ENCODE results near the gene FGF21.
A peak's percentile ranks its signal among the peaks of the same experiment; 100 is the strongest.
"Not testable (repeated sequence)": the region's sequence is repeated elsewhere in the genome, so short reads cannot be mapped to it uniquely, and the experiment has no call there.

Gene FGF21

DNA sequence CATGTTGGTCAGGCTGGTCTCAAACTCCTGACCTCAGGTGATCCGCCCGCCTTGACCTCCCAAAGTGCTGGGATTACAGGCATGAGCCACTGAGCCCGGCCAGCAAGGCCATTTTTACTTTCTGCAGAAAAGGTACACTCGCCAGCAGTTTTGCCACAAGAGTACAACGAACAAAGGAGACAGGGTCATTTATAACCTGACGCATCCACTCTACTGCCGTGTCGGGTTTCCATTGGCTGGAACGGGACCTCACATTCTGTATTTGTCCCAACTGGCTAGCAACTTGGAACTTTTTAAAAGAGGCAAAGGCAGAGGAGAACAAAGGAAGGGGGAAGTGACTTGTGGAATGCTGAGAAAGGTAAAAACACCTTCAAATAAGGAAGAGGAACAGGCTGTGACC, 32.0 kb downstream of the FGF21 start:
- not testable (repeated sequence) for DNase-seq

DNA sequence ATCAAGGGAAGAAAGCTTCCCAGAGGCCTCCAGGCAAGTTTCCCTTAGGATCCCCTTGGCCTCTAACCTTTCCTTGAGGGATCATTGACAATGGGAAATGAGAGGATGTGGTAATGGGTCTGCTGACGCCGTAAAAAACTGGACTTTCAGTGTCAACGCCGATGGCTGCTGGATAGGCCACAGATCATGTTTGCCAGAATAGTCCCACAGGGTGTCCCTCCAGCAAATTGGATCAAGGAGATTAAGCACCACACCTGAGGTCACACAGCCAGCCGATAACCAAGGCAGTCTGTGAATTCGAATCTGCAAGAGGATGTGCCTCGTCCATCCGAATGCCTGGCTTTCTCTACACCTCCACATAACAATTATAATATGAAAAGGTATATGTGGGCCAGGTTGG, 37.9 kb downstream of the FGF21 start:
- no peak for DNase-seq

DNA sequence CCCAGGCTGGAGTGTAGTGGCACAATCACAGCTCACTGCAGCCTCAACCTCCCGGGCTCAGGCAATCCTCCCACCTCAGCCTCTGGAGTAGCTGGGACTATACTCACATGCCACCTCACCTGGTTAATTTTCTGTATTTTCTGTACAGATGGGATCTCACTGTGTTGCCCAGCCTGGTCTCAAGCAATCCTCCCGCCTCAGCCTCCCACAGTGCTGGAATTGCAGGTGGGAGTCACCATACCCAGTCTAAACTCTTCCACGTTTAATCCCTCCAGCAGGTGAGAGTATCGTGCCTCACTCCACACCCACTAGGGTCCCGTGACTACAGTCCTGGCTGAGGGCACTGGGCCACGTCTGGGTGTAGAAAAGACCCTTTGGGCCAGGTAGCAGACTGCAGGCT, 39.0 kb downstream of the FGF21 start:
- DNase-seq, result no peak

DNA sequence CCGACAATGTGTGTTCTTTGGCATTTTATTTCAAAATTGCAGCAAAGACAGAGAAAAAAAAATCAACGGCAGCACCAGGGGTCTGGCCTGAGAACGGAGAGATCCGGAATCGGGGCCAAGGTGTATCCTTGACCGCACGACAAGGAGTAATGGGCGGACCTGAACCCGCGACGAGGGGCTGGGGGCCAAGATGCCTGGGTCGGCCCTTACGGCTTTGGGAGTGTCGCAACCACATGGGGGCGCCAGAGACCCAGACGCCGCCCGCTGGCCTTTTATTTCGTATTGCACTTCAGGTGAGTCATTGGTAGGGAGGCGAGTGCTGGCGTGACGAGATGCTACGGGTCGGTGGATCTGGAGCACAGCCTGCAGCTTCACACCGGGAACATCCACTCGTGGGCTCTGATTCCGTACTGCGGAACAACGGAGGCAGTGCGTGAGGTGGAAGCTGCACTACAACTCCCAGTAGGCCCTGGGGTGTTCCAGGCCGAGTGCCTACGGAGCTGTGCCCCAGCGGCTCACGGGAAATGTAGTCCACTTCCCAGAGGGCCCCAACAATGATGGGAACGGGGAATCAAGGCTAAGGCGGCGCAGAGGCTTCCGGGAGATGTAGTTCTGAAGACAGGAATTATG, 39.8 kb downstream of the FGF21 start:
- DNase-seq, result peak; percentile 95

DNA sequence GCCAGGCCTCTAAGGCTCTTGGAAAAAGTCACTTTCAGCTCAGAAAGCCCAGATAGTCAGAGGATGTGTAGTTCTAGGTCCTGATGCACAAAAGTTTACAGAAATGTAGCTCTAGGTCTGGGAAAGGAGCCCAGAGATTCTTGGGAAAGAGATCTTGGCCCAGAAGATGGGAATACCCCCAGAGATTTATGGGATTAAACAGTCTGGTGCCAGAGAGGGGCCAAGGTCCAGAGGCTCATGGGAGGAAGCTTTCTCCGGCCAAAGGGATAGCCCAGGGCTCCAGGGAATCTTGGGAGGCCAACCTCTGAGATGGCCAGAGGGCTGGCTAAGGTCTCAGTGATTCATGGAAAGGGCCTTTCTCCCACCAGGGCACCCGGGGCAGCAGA, 40.4 kb downstream of the FGF21 start:
- no peak for DNase-seq

DNA sequence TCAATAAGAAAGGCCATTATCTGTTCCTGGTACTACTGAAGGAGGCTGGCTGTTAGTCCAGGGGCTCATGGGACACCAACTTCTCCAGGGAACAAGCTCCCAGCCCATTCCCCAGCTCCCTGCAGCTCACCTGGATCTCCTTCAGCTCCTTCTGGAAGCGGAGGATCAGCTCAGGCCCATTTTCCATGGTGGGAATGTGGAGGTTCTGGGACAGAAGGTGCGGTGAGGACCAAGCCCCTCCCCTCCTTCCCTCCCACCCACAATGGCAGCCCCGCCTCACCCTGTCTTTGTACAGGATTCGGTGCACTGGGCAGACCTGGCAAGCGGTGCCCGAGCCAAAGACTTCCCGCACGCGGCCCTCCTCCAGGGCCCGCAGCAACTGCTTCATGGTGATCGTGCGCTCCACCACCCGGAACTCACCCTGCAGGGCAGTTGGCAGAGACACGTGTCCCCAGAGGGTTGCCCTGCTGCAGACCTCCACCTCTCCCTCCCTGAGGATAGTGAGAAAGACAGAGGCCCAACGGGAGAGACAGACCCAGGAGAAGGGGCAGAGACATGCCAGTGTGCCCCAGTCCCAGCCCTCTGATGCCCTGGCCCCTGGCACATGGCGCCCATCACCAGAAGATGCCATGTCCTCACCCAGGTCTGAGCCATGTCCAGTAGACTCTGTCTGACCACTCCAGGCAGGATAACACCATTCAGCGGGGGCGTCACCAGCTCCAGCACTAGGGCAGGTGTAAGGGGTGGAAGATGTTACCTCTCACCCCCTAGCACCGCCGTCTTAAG, 41.2 kb downstream of the FGF21 start:
- DNase-seq, result no peak

DNA sequence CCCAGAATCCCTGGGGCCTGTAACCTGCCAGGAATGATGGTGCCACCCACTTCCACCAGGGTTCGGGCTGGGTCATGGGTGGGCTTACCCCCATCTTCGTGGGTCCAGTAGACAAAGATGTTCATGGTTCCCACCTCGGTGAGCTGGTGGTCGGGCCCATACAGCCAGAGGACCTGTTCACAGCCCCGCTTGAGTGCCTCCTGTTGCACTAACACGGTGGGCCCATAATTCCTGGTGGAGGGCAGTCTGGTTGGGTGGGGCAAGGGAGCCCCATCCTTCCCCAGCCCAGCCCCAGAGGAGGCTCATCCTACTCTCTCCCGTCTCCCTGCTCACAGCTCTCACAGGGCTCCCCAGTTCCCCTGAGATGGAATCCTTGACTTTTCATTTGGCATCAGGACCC, 41.8 kb downstream of the FGF21 start:
- no peak for DNase-seq

DNA sequence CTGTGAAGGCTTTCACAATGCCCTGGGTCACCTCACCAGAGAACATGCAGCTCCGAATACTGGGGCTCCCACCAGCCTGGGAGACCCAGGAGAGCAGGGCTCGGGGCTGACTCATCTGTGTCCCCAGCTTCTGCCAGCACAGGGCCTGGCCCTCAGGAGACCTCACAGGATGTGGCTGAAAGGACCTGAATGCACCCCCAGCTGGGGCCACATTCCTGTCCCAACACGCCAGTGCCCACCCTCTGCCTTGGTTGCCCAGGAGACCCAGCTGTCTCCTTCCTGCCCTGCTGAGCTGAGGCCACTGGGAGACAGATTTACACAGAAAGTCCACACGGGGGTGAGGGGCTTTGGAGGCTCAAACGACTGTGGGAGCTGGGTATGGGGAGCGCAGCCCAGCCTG, 43.6 kb downstream of the FGF21 start:
- peak; percentile 86 for DNase-seq

DNA sequence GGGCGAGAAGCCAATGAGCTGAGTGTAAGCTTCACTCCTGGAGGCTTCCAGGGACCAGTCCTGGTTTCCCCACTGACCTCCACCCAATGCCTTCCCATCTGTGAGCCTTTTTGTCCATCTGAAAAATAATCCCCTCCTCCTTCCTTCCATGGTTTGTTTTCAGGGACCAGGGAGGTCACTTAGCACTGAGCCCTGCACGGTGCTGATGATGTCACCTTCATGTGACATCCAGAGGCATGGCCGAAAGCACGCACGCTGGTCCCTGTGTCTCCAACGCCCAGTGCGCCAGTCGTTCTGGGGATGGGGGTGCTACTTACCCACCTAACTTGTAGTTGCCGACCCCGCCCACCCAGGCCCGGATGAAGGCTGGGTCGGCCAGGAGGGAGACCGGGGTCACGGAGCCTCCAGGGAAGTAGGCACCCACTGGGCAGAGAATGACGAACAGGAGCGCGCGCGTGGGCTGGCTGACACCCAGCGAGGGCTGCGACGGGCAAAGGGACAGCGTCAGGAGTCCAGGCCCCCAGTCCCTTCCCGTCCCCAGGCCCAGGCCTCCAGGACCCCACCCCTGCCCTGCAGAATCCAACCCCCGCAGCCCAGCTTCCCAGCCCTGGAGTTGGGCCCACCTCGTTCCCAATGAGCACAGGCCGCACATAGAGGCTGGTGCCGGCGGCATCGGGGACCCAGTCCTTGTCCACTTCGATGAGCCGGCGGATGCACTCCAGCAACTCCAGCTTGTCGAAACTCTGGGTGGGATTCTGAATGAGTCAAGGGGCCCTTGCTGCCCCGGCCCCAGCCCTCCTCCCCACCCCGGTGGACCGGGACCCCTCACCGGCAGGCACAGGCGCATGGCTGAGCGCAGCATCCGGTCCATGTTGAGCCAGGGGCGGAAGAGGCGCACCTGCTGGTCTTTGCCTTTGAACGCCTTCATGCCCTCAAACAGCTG, 44.3 kb downstream of the FGF21 start:
- DNase-seq, result no peak

DNA sequence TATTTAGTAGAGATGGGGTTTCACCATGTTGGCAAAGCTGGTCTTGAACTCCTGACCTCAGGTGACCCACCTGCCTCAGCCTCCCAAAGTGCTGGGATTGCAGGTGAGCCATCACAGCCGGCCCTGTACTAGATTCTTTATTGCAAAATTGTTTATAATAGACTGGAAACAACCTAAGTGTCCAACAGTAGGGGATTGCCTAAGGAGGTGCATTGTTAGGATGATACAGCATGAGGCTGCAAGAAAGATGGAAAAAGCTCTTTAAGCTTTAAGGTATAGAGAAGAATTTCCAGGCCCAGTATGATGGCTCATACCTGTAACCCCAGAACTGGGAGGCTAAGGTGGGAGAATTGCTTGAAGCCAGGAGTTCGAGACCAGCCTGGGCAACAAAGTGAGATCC, 47.3 kb downstream of the FGF21 start:
- DNase-seq, result no peak

DNA sequence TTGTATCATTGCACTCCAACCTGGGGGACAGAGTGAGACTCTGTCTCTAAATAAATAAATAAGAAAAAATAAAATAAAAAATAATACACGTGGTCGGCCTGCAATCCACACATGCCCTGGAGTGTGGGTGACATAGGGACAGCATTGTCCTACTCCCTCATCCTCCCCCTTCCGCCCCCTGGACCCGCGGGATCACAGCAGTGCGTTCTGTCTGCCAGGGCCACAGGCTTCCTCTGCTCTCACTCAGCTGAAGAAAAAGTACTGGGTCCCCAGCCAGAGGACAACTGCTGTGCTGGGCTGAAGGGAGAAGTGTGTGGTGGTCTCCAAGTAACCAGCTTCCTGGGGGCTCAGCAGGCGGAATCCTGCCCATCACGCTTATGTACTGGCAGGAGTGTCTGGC, 49.2 kb downstream of the FGF21 start:
- no peak for DNase-seq

DNA sequence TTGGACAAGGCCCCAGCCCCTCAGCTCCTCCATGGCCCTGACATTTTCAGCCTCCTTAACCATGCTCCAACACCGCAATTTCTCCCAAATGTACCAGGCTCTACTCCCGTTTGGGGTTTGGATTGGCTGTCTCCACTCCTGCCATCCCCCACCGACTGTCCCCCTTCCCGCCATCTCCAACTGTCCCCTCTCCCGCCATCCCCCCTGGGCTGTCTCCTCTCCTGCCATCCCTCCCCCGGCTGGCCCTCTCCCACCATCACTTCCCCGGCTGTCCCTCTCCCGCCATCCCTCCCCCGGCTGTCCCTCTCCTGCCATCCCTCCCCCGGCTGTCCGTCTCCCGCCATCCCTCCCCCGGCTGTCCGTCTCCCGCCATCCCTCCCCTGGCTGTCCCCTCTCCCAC, 50.1 kb downstream of the FGF21 start:
- no peak for DNase-seq

DNA sequence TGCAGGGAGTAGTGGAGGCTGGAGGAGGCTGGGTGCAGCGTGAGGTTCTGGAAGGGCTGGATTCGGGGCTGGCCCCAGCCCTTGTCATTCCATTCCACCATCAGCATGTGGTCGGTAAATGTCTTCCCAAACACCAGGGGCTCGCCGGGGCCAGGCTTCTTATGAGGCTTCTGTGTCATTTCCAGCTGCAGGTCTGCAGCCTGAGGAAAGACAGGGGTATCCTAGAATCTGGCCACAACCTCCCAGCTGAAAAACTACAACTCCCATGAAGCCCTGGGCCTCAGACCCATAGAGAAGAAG, 51.1 kb downstream of the FGF21 start:
- no peak for DNase-seq

DNA sequence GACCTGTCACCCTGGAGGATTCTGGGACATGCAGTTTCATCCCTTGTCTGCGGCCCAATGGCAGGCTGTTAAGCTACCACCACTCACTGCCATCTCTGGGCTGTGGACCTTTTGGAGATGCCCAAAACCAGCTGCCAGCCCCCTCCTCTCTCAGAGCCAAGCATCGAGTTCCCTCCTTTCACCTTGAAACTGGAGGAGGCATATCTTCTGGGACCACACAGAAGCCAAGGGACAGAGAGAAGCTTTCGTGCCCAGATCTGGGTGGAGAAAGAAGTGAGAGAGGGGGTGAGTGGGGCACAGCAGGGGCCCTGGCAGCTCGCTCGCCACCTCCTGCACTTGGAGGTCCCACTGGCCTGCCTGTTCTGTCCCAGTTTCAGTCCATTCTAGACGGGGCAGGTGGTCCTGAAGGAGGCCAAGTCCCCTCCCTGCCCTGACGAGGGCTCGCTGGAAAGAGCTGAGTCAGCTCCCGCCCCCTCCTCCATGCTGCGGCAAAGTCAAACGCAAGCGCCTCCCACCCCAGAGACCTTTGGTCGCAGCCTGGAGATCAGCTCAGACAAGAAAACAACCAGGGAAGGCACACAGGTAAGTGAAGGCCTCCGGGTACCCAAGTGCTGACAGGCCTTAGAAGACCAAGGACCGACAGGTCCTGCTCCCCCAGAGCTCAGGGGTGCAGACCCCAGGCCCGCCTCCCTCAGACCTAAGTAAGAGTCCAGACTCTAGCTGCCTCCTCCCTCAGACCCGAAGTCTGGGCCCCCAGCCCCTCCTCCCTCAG, 51.7 kb downstream of the FGF21 start:
- DNase-seq, result peak; percentile 62

DNA sequence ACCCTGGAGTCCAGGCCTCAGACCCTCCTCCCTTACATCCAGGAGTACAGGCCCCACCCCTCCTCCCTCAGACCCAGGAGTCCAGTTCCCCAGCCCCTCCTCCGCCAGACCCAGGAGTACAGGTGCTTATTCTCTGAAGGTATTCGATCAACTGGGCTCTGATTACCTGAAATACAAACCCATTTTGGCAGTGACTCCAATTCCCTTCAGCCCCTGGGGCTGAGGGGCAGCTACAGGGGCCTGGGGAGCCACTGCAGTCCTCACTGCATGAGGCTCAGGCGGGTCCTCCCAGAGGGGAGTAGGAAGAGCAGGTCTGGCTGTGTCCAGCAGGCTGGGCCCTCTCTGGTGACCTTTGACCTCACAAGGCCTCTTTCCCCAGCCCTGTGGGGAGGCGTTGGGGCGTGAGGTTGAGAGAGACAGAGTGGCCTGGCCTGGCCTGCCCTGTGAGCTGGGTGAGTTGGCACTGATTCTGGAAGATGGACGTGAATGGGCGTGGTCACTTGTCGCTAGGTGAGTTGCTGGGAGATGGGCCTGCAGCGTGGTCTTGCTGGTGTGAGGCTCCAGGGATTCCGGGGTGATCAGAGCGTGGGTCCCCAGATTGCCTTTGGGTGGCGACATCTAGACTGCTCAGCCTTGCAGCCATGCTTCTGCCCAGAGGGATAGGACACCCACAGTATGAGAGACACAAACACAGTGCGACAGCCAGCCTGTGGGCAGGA, 52.4 kb downstream of the FGF21 start:
- no peak for DNase-seq
